ENCODE measurements around the gene LTBP3. TPM values are rescaled to one million over a fixed set of nuclear protein-coding genes. Genes with fewer than 3 reads are reported as not detected.

Gene LTBP3
- polyA plus RNA-seq, 1 experiment, result 25.3 TPM

DNA sequence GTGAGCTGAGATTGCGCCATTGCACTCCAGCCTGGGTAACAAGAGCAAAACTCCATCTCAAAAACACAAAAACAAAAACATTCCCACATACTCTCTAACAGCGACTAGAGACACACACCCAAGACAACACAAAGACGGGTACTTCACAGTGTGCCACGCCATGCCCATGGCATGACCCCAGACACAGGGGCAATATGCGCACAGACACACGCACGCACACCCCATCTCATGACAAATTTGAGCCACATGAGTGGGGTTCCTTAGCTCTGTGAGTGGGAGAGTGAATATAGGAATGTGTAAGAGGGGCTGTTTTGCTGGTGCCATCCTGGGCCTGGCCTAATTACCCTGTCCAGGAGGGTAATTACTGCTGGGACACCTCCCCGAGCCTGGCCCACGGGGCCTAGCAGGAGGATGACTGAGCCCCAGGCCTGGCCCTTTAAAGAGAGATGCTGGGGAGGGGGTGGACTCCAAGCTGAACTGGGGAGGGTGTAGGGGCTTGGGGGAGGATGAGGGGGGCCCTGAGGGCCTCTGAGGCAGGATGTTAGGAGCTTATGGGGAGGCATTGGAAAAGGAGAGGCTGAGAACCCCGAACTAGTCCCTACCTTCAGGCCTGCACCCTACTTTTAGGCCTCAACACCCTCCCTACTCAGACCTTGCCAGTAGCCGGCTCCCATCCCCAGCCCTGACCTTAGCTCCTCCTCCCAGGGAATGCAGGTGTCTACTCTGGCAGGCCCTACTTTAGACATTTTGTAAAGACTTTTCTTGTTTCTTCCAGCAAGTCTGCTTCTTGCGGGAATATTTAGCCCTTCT lies 1.5 kb downstream of the LTBP3 start:
- no peak for DNase-seq (ENCODE audit: low read depth, low spot score)
- Histone ChIP-seq H3K9me3 (ENCODE audit: control insufficient read depth, insufficient read depth, low read length) (peaks cover 4% of the 10 kb centered on the region; the same call in 1 of the 2 replicates), H3K27ac (ENCODE audit: low read depth, low read length) (peak overlapping the region; percentile 70), H3K4me3 (ENCODE audit: low read depth, low read length) (peak overlapping the region; percentile 71), H3K27me3 (ENCODE audit: control insufficient read depth, insufficient read depth, low read length) (no peaks in the 10 kb centered on the region)
- ChIA-PET POLR2A (interaction anchor here (0.7 to 1.1 kb wide), 4 partner anchors 13 to 779 kb away, joined by 3 to 5 read pairs (median 4); partner anchors contain the start of gene NEAT1), CTCF (interaction anchor here (0.7 to 1.3 kb wide), 2 partner anchors 16 kb away, joined by 4 to 10 read pairs; partner anchors contain the start of gene FAM89B)
- TF ChIP-seq, protein P1, sequence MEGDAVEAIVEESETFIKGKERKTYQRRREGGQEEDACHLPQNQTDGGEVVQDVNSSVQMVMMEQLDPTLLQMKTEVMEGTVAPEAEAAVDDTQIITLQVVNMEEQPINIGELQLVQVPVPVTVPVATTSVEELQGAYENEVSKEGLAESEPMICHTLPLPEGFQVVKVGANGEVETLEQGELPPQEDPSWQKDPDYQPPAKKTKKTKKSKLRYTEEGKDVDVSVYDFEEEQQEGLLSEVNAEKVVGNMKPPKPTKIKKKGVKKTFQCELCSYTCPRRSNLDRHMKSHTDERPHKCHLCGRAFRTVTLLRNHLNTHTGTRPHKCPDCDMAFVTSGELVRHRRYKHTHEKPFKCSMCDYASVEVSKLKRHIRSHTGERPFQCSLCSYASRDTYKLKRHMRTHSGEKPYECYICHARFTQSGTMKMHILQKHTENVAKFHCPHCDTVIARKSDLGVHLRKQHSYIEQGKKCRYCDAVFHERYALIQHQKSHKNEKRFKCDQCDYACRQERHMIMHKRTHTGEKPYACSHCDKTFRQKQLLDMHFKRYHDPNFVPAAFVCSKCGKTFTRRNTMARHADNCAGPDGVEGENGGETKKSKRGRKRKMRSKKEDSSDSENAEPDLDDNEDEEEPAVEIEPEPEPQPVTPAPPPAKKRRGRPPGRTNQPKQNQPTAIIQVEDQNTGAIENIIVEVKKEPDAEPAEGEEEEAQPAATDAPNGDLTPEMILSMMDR (IDR thresholded peaks at IDR 0.05; ENCODE audit: low read depth, low read length), result no peak

DNA sequence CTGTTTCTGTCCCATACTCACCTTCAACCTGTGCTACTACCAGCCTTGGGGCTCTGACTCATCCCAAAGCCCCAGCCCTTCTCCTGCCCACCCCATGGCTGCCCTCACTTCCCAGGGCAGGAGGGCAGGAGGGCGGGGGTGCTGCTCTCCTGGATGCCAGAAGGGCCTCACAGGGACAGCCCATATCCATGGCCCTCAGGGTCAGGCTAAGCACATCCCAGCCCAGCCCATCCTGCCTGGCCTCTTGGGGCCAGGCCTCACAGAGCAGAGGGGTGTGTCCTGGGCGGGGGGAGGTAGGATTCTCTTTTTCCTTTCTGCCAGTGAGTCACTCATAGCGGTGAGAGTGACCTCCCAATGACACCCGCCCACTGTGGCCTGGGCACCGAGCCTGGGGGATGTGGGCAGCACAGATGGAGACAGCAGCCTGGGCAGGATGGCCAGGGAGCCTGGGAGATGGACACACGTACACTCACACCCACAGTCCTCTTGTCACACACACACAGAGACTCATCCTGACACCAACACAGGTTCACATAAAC lies 2.4 kb downstream of the LTBP3 start:
- Histone ChIP-seq H3K9me3 (ENCODE audit: control insufficient read depth, insufficient read depth, low read length) (peaks cover 4% of the 10 kb centered on the region; the same call in 1 of the 2 replicates), H3K27me3 (ENCODE audit: control insufficient read depth, insufficient read depth, low read length) (no peaks in the 10 kb centered on the region), H3K27ac (ENCODE audit: low read depth, low read length) (peak overlapping the region; percentile 33), H3K4me3 (ENCODE audit: low read depth, low read length) (peak overlapping the region; percentile 29; the same call in 1 of the 2 replicates)
- POLR2A ChIA-PET, result no interaction called here
- peak; percentile 29 for DNase-seq (ENCODE audit: low read depth, low spot score)
- TF ChIP-seq, protein P1 (IDR thresholded peaks at IDR 0.05; ENCODE audit: low read depth, low read length), result no peak
- CTCF ChIA-PET, result interaction anchor here (1.3 to 1.4 kb wide), 2 partner anchors 14 to 15 kb away, joined by 5 to 10 read pairs; no protein-coding TSS in a partner anchor

- CTCF ChIA-PET, result interaction anchor here (1.4 kb wide), 1 partner anchor 14 kb away, joined by 5 read pairs; no protein-coding TSS in a partner anchor
- Histone ChIP-seq H3K4me3 (ENCODE audit: low read depth, low read length) (no peak overlapping the region), H3K27ac (ENCODE audit: low read depth, low read length) (no peak overlapping the region), H3K9me3 (ENCODE audit: control insufficient read depth, insufficient read depth, low read length) (peaks cover 4% of the 10 kb centered on the region; the same call in 1 of the 2 replicates), H3K27me3 (ENCODE audit: control insufficient read depth, insufficient read depth, low read length) (no peaks in the 10 kb centered on the region)
- POLR2A ChIA-PET, result no interaction called here
- TF ChIP-seq, protein P1 (IDR thresholded peaks at IDR 0.05; ENCODE audit: low read depth, low read length), result no peak
- no peak for DNase-seq (ENCODE audit: low read depth, low spot score)
Observed at GRCh38 chr11:65554842-65555430, 3.2 kb downstream of the LTBP3 start.

DNA sequence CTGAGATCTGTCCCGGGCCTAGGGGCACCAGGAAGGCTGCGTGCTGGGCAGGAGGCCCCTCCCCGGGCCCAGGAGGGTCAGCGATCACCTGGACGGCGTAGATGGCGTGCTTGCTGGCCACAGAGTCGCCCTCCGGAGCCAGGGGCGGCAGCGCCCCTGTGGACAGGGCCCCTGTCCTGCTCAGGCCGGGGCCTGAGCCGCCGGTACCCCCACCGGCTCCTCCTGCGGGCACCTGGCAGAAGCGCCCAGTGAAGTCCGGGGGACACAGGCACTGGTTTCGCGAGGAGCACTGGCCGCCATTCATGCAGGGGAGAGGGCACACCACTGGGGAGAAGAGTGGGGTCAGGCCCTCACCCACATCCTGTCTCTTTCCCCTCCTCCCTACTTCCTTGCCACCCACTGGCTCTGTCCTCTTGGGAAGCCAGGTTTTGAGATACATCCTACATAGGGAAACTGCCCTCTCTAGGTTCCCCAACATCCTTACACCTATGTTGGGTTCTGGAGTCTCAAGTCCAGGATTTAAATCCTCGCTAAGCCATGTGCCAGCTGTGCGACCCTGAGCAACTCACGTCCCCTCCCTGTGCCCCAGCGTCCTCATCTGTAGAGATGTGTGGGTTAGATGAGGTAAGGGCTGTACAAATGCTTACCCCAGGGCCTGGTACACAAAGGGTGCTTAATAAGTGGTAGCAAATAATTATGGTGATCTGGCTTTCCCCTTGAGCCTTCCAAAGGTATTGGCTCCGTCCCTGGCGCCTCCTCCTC lies 3.9 kb downstream of the LTBP3 start:
- TF ChIP-seq, protein P1 (IDR thresholded peaks at IDR 0.05; ENCODE audit: low read depth, low read length), result no peak
- CTCF ChIA-PET, result interaction anchor here (1.4 kb wide), 1 partner anchor 13 kb away, joined by 5 read pairs; no protein-coding TSS in a partner anchor
- DNase-seq (ENCODE audit: low read depth, low spot score), result no peak
- Histone ChIP-seq H3K27me3 (ENCODE audit: control insufficient read depth, insufficient read depth, low read length) (no peaks in the 10 kb centered on the region), H3K27ac (ENCODE audit: low read depth, low read length) (no peak overlapping the region), H3K4me3 (ENCODE audit: low read depth, low read length) (no peak overlapping the region), H3K9me3 (ENCODE audit: control insufficient read depth, insufficient read depth, low read length) (peaks cover 4% of the 10 kb centered on the region; the same call in 1 of the 2 replicates)
- POLR2A ChIA-PET, result no interaction called here
